Neural progenitor cell (in vitro differentiated cells): Measurements from ENCODE around the gene MINDY3. TPM values are rescaled to one million over a fixed set of nuclear protein-coding genes. Genes with fewer than 3 reads are reported as not detected.
"Not testable (repeated sequence)": the region's sequence is repeated elsewhere in the genome, so short reads cannot be mapped to it uniquely, and the experiment has no call there.

Experiments used
- DNase-seq: peaks from one replicate; pipeline ENCODE4 v3.0.0-alpha.2; 2016; ENCODE audit warnings: low spot score
- H2AFZ ChIP-seq: fragments of 200-600 bp; sonication (generic); replicated peaks from 2 replicates; pipeline ENCODE4 v1.6.1; 2016; ENCODE audit warnings: antibody characterized with exemption
- H3F3A ChIP-seq: fragments of 200-600 bp; sonication (generic); 2 replicates; pipeline ENCODE4 v1.6.1; 2016; ENCODE audit warnings: antibody characterized with exemption, low read depth
- H3K27ac ChIP-seq: fragments of 200-600 bp; sonication (generic); 2 replicates; pipeline ENCODE4 v1.5.1; 2016; ENCODE audit warnings: mild to moderate bottlenecking
- H3K27me3 ChIP-seq: fragments of 200-600 bp; sonication (generic); 2 replicates; pipeline ENCODE4 v1.6.1; 2016; ENCODE audit warnings: mild to moderate bottlenecking, moderate library complexity
- H3K36me3 ChIP-seq: fragments of 200-600 bp; sonication (generic); 2 replicates; pipeline ENCODE4 v1.5.1; 2016
- H3K4me1 ChIP-seq: fragments of 200-600 bp; sonication (generic); 2 replicates; pipeline ENCODE4 v1.6.1; 2016; ENCODE audit warnings: mixed run types
- H3K4me2 ChIP-seq: fragments of 200-600 bp; sonication (generic); 2 replicates; pipeline ENCODE4 v1.6.1; 2016
- H3K4me3 ChIP-seq: fragments of 200-600 bp; sonication (generic); 2 replicates; pipeline ENCODE4 v1.5.1; 2016
- H3K79me2 ChIP-seq: fragments of 200-600 bp; sonication (generic); 2 replicates; pipeline ENCODE4 v1.6.1; 2016; ENCODE audit warnings: low read depth
- H3K9ac ChIP-seq: fragments of 200-600 bp; sonication (generic); 2 replicates; pipeline ENCODE4 v1.6.1; 2016
- H3K9me3 ChIP-seq: fragments of 200-600 bp; sonication (generic); 2 replicates; pipeline ENCODE4 v1.5.1; 2016; ENCODE audit warnings: low read depth
- H4K20me1 ChIP-seq: fragments of 200-600 bp; sonication (generic); 2 replicates; pipeline ENCODE4 v1.6.1; 2016; ENCODE audit warnings: low read depth
- H3K27ac Mint-ChIP-seq: 3 replicates; pipeline ENCODE4 v1.8.0; 2021; ENCODE audit warnings: mixed read lengths
- H3K27me3 Mint-ChIP-seq: 2 replicates; pipeline ENCODE4 v1.8.0; 2022; ENCODE audit warnings: low read depth, mild to moderate bottlenecking, inconsistent platforms, moderate library complexity, mixed read lengths; ENCODE audit not compliant: insufficient read depth
- H3K36me3 Mint-ChIP-seq: 3 replicates; pipeline ENCODE4 v1.8.0; 2021; ENCODE audit warnings: mixed read lengths
- H3K4me1 Mint-ChIP-seq: 3 replicates; pipeline ENCODE4 v1.8.0; 2021; ENCODE audit warnings: mixed read lengths
- H3K4me3 Mint-ChIP-seq: 3 replicates; pipeline ENCODE4 v1.8.0; 2021; ENCODE audit warnings: mild to moderate bottlenecking, moderate library complexity, mixed read lengths
- H3K9me3 Mint-ChIP-seq: 3 replicates; pipeline ENCODE4 v1.8.0; 2020; ENCODE audit warnings: mixed read lengths
- EZH2 ChIP-seq: fragments of 200-600 bp; sonication (generic); IDR thresholded peaks from 2 replicates; pipeline ENCODE4 v1.6.1; 2017; ENCODE audit warnings: antibody characterized with exemption, mild to moderate bottlenecking, moderate library complexity
- EZH2phosphoT487 ChIP-seq: fragments of 200-600 bp; sonication (generic); IDR thresholded peaks from 2 replicates; pipeline ENCODE4 v1.6.1; 2017; ENCODE audit warnings: antibody characterized with exemption
- total RNA-seq: library from RNA; depleted of rRNA; stranded (reverse); fragments of >200 nt; gene quantifications from 2 replicates; pipeline ENCODE4 v1.2.3, GENCODE V29; 2015; ENCODE audit warnings: low replicate concordance
- TF ChIP-seq, protein P1 (sequence below): fragments of 200-600 bp; sonication (generic); IDR thresholded peaks from 2 replicates; pipeline ENCODE4 v1.5.1; 2017; ENCODE audit warnings: antibody characterized with exemption, mild to moderate bottlenecking

Gene MINDY3
- total RNA-seq, 1 donor from 2014 or later = 28.2 TPM

GRCh38 chr10:15764892-15765454 is 95.3 kb downstream of the MINDY3 start:
- Histone ChIP-seq H3K79me2 (no peaks in the 10 kb centered on the region), H3K36me3 (no peaks in the 10 kb centered on the region), H3K27ac (no peak overlapping the region), H3K4me3 (no peak overlapping the region), H3K27me3 (no peaks in the 10 kb centered on the region), H3K9ac (no peak overlapping the region), H2AFZ (no peak overlapping the region), H3K4me2 (no peak overlapping the region), H3F3A (no peaks in the 10 kb centered on the region), H3K9me3 (no peaks in the 10 kb centered on the region), H4K20me1 (no peaks in the 10 kb centered on the region), H3K4me1 (no peaks in the 10 kb centered on the region)
- no peak overlapping the region for H3K4me3 Mint-ChIP-seq
- peaks cover 3% of the 10 kb centered on the region for H3K27me3 Mint-ChIP-seq
- no peak for TF ChIP-seq EZH2phosphoT487
- TF ChIP-seq EZH2 = no peak
- TF ChIP-seq, protein P1, sequence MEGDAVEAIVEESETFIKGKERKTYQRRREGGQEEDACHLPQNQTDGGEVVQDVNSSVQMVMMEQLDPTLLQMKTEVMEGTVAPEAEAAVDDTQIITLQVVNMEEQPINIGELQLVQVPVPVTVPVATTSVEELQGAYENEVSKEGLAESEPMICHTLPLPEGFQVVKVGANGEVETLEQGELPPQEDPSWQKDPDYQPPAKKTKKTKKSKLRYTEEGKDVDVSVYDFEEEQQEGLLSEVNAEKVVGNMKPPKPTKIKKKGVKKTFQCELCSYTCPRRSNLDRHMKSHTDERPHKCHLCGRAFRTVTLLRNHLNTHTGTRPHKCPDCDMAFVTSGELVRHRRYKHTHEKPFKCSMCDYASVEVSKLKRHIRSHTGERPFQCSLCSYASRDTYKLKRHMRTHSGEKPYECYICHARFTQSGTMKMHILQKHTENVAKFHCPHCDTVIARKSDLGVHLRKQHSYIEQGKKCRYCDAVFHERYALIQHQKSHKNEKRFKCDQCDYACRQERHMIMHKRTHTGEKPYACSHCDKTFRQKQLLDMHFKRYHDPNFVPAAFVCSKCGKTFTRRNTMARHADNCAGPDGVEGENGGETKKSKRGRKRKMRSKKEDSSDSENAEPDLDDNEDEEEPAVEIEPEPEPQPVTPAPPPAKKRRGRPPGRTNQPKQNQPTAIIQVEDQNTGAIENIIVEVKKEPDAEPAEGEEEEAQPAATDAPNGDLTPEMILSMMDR = no peak
- H3K27ac Mint-ChIP-seq = no peak overlapping the region
- DNase-seq = no peak
- H3K9me3 Mint-ChIP-seq = no peaks in the 10 kb centered on the region
- H3K36me3 Mint-ChIP-seq = no peaks in the 10 kb centered on the region
- no peaks in the 10 kb centered on the region for H3K4me1 Mint-ChIP-seq

GRCh38 chr10:15763006-15763405 is 97.3 kb downstream of the MINDY3 start:
- Mint-ChIP-seq H3K27me3 (peaks cover 3% of the 10 kb centered on the region), H3K4me1 (no peaks in the 10 kb centered on the region), H3K36me3 (no peaks in the 10 kb centered on the region), H3K9me3 (no peaks in the 10 kb centered on the region), H3K27ac (no peak overlapping the region), H3K4me3 (no peak overlapping the region)
- no peaks in the 10 kb centered on the region for H3F3A ChIP-seq
- H3K4me2 ChIP-seq = no peak overlapping the region
- H4K20me1 ChIP-seq = no peaks in the 10 kb centered on the region
- DNase-seq = no peak
- TF ChIP-seq, protein P1 = no peak
- TF ChIP-seq EZH2phosphoT487 (no peak), EZH2 (no peak)
- H3K36me3 ChIP-seq = no peaks in the 10 kb centered on the region
- no peak overlapping the region for H2AFZ ChIP-seq
- H3K27ac ChIP-seq = no peak overlapping the region
- H3K9me3 ChIP-seq = no peaks in the 10 kb centered on the region
- H3K9ac ChIP-seq = no peak overlapping the region
- no peaks in the 10 kb centered on the region for H3K4me1 ChIP-seq
- no peak overlapping the region for H3K4me3 ChIP-seq
- no peaks in the 10 kb centered on the region for H3K27me3 ChIP-seq
- H3K79me2 ChIP-seq = no peaks in the 10 kb centered on the region

GRCh38 chr10:15762239-15762638 is 98.1 kb downstream of the MINDY3 start:
- not testable (repeated sequence) for H4K20me1 ChIP-seq, H3K4me2 ChIP-seq, H3K4me3 Mint-ChIP-seq, DNase-seq, H3K36me3 Mint-ChIP-seq, H3K4me3 ChIP-seq, H2AFZ ChIP-seq, H3K9me3 ChIP-seq, H3K79me2 ChIP-seq, H3K27me3 ChIP-seq, H3K9me3 Mint-ChIP-seq, H3K4me1 Mint-ChIP-seq, H3K27ac Mint-ChIP-seq, H3K36me3 ChIP-seq, H3K4me1 ChIP-seq, H3F3A ChIP-seq, H3K27ac ChIP-seq, H3K9ac ChIP-seq, H3K27me3 Mint-ChIP-seq

- not testable (repeated sequence) for H3K4me3 Mint-ChIP-seq, H3K4me1 ChIP-seq, H3F3A ChIP-seq, H3K4me3 ChIP-seq, H3K36me3 ChIP-seq, DNase-seq, H3K27ac ChIP-seq, H3K27ac Mint-ChIP-seq, H4K20me1 ChIP-seq, H3K9me3 Mint-ChIP-seq, H3K79me2 ChIP-seq, H3K27me3 Mint-ChIP-seq, H3K27me3 ChIP-seq, H3K9me3 ChIP-seq, H3K4me2 ChIP-seq, H3K36me3 Mint-ChIP-seq, H3K9ac ChIP-seq, H2AFZ ChIP-seq, H3K4me1 Mint-ChIP-seq
These were observed 99.1 kb downstream of the MINDY3 start for GRCh38 chr10:15761224-15761623.
